GM12878 (cell line): Measurements from ENCODE around the gene PABPN1. TPM values are rescaled to one million over a fixed set of nuclear protein-coding genes. Genes with fewer than 3 reads are reported as not detected.

Experiments used
- ATAC-seq: fragments of 200-7000 bp; cut with Tn5 transposase; 3 replicates; pipeline ENCODE4 v1.9.1; 2020; ENCODE audit warnings: mild to moderate bottlenecking, moderate library complexity
- BruUV-seq: library from RNA; stranded (reverse); fragments of 400-500 nt; replicated peaks from 2 replicates; lab custom pipeline; 2021; lab: Mats Ljungman, UMichigan
- CTCF ChIA-PET: fragments of 300-600 bp; sonication (Branson Sonifier 250); formaldehyde crosslinking; extraction: SDS; loops from one replicate; lab custom pipeline; 2021; ENCODE audit warnings: inconsistent platforms; lab: Yijun Ruan, JAX
- POLR2A ChIA-PET: fragments of 350-600 bp; formaldehyde crosslinking; extraction: SDS; loops from one replicate; lab custom pipeline; 2021; ENCODE audit warnings: inconsistent platforms; lab: Charles Lee
- RAD21 ChIA-PET: fragments of 300-600 bp; sonication (Branson Sonifier 250); formaldehyde crosslinking; loops from one replicate; lab custom pipeline; 2023; ENCODE audit warnings: antibody characterized with exemption; ENCODE audit not compliant: unreplicated experiment; lab: Charles Lee
- SMC1A ChIA-PET: fragments of 300-600 bp; sonication (Branson Sonifier 250); formaldehyde crosslinking; loops from one replicate; lab custom pipeline; 2023; ENCODE audit not compliant: unreplicated experiment, uncharacterized antibody; lab: Charles Lee
- DNase-seq: peaks from one replicate; pipeline ENCODE4 v3.0.0-alpha.2; 2011; ENCODE audit warnings: low read depth, low spot score
- FAIRE-seq: peaks from 3 replicates; lab custom pipeline; 2011; peaks lifted over from hg19 to GRCh38; lab: Jason Lieb, UNC
- H2AFZ ChIP-seq: 2 replicates; pipeline ENCODE4 v1.6.0; 2011; ENCODE audit warnings: low read depth, low read length, control low read depth; ENCODE audit not compliant: control insufficient read depth
- H3K27ac ChIP-seq: 2 replicates; pipeline ENCODE4 v1.5.1; 2011; ENCODE audit warnings: control low read depth; ENCODE audit not compliant: control insufficient read depth, insufficient read depth
- H3K27me3 ChIP-seq, 2 experiments: replicated peaks in 1 of 2; 2 replicates each; pipeline versions ENCODE4 v1.6.0 to v1.6.1; 2011; ENCODE audit warnings: low read length in 1 of 2; ENCODE audit not compliant: control insufficient read depth in 2 of 2, insufficient read depth in 2 of 2
- H3K36me3 ChIP-seq, 2 experiments: 2 replicates each; pipeline ENCODE4 v1.5.1; 2011; ENCODE audit warnings: low read length in 1 of 2; ENCODE audit not compliant: control insufficient read depth in 2 of 2, insufficient read depth in 2 of 2
- H3K4me1 ChIP-seq: 2 replicates; pipeline ENCODE4 v1.6.1; 2011; ENCODE audit warnings: mild to moderate bottlenecking, low read length, moderate library complexity, mixed read lengths; ENCODE audit not compliant: control insufficient read depth, insufficient read depth
- H3K4me2 ChIP-seq: 2 replicates; pipeline ENCODE4 v1.6.0; 2011; ENCODE audit warnings: control low read depth; ENCODE audit not compliant: control insufficient read depth, insufficient read depth
- H3K4me3 ChIP-seq: fragments of 200-600 bp; sonication (generic); 2 replicates; pipeline ENCODE4 v1.5.1; 2016
- H3K79me2 ChIP-seq: 2 replicates; pipeline ENCODE4 v1.6.0; 2011; ENCODE audit warnings: low read length; ENCODE audit not compliant: control insufficient read depth, insufficient read depth
- H3K9ac ChIP-seq: 2 replicates; pipeline ENCODE4 v1.8.0; 2011; ENCODE audit warnings: low read length, control low read depth, mixed read lengths; ENCODE audit not compliant: control insufficient read depth, insufficient read depth
- H3K9me3 ChIP-seq: replicated peaks from 3 replicates; pipeline ENCODE4 v1.5.1; 2011; ENCODE audit warnings: mild to moderate bottlenecking, low read length; ENCODE audit not compliant: control insufficient read depth, insufficient read depth
- H4K20me1 ChIP-seq: 2 replicates; pipeline ENCODE4 v1.6.0; 2011; ENCODE audit not compliant: control insufficient read depth, insufficient read depth
- ATF7 ChIP-seq: fragments of 450-650 bp; IDR thresholded peaks from 2 replicates; pipeline ENCODE4 v1.6.1; 2016; ENCODE audit warnings: low read depth, mild to moderate bottlenecking
- GATAD2B ChIP-seq: fragments of 450-650 bp; conservative IDR thresholded peaks from 2 replicates; pipeline ENCODE4 v1.6.1; 2017; ENCODE audit warnings: low read depth, mild to moderate bottlenecking, moderate library complexity
- POLR2AphosphoS2 ChIP-seq: IDR thresholded peaks from 2 replicates; pipeline ENCODE4 v1.6.1; 2011; ENCODE audit warnings: low read depth, mild to moderate bottlenecking, low read length, improper control_type of control experiment, moderate library complexity
- STAT3 ChIP-seq: IDR thresholded peaks from 2 replicates; pipeline ENCODE4 v1.6.1; 2011; ENCODE audit warnings: low read depth, low read length, improper control_type of control experiment
- ZNF274 ChIP-seq: IDR thresholded peaks from one replicate; pipeline ENCODE4 v1.8.0; 2011; ENCODE audit not compliant: insufficient read length, insufficient read depth
- ZNF384 ChIP-seq: IDR thresholded peaks from 2 replicates; pipeline ENCODE4 v1.6.1; 2012; ENCODE audit warnings: low read depth, mild to moderate bottlenecking, low read length, improper control_type of control experiment, borderline replicate concordance
- WGBS: methylation state at CpG from one replicate; pipeline ENCODE4 v1.1.6; 2016; ENCODE audit warnings: low lambda C conversion rate; ENCODE audit not compliant: insufficient replicate concordance, insufficient coverage; ENCODE audit errors: missing lambda C conversion rate; 5-methylcytosine and 5-hydroxymethylcytosine counted together
- in situ Hi-C: fragments of 300-500 bp; cut with MboI; formaldehyde crosslinking; loops from 9 replicates; pipeline ENCODE4 v1.14.3; 2018; ENCODE audit warnings: mixed read lengths
- intact Hi-C: fragments of 100-400 bp; cut with micrococcal nuclease; formaldehyde crosslinking; loops from one replicate; pipeline ENCODE4 v1.14.2; 2022; ENCODE audit not compliant: unreplicated experiment
- polyA plus RNA-seq, 11 experiments: library from polyadenylated mRNA; depleted of rRNA in 4 of 11; unstranded in 6 of 11; stranded (reverse) in 5 of 11; fragments of >200 nt; fragmentation: Nextera tagmentation in 4 of 11; fragmentation: Illumina TruSeq in 1 of 11; extraction: Ambion mirVana in 4 of 11; extraction: Trizol in 1 of 11; gene quantifications; 1 replicate in 1 of 11; 2 replicates in 10 of 11; pipeline versions ENCODE4 v1.2.1 to v1.2.3, GENCODE V29; 2011 to 2016; ENCODE audit warnings: inconsistent platforms in 2 of 11, missing spikeins in 2 of 11, low read depth in 1 of 11
- total RNA-seq, 4 experiments: library from RNA; depleted of rRNA in 3 of 4; stranded (reverse); fragments of >200 nt in 3 of 4; fragmentation: Illumina TruSeq in 1 of 4; extraction: Trizol in 1 of 4; gene quantifications; 2 replicates each; pipeline versions ENCODE4 v1.2.1 to v1.2.3, GENCODE V29; 2013 to 2021
- TF ChIP-seq, protein P1 (sequence below): IDR thresholded peaks from 2 replicates; pipeline ENCODE4 v1.6.1; 2012; ENCODE audit warnings: low read depth, low read length, improper control_type of control experiment
- TF ChIP-seq, protein P2 (sequence below): fragments of 450-650 bp; formaldehyde crosslinking; IDR thresholded peaks from 2 replicates; pipeline ENCODE4 v1.4.0; 2022; ENCODE audit warnings: mild to moderate bottlenecking, moderate library complexity

PABPN1 gene
- total and polyA plus RNA-seq, 10 of the 15 experiments (the other 5 are each of a cell fraction or from before 2014, with no cell fraction given) = 31.3 to 248 (median 103) TPM

DNA sequence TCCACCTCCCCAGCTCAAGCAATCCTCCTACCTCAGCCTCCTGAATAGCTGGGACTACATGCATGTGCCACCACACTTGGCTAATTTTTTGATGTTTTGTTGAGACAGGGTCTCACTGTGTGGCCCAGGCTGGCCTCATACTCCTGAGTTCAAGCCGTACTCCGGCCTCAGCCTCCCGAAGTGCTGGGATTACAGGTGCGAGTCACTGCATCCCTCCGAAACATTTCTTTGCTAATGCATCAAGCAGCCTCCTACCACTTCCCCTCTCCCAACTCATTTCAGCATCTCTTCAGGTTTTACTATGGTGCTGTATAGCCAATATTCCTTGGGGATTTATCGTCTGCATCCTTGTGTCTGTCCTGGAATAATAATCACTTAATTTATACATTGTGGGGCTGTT, 33.7 kb downstream of the PABPN1 start:
- SMC1A ChIA-PET = no interaction called here
- no peak overlapping the region for H3K4me2 ChIP-seq
- TF ChIP-seq STAT3 (no peak), ZNF274 (no peak)
- TF ChIP-seq, protein P1, sequence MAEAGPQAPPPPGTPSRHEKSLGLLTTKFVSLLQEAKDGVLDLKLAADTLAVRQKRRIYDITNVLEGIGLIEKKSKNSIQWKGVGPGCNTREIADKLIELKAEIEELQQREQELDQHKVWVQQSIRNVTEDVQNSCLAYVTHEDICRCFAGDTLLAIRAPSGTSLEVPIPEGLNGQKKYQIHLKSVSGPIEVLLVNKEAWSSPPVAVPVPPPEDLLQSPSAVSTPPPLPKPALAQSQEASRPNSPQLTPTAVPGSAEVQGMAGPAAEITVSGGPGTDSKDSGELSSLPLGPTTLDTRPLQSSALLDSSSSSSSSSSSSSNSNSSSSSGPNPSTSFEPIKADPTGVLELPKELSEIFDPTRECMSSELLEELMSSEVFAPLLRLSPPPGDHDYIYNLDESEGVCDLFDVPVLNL = no peak
- TF ChIP-seq, all 136 proteins: peak for 0
- H3K79me2 ChIP-seq = no peaks in the 10 kb centered on the region
- no peak for DNase-seq
- no peak overlapping the region for H3K9ac ChIP-seq
- no peak overlapping the region for H3K4me3 ChIP-seq
- no TSS peak for BruUV-seq
- H3K27me3 ChIP-seq = peaks cover 7 to 11% of the 10 kb centered on the region in 2 experiments
- ATAC-seq = no peak
- POLR2A ChIA-PET = no interaction called here
- FAIRE-seq = no peak
- in situ Hi-C loops (no loop called here), intact Hi-C loops (no loop called here)
- no peak overlapping the region for H3K27ac ChIP-seq
- H3K4me1 ChIP-seq = no peaks in the 10 kb centered on the region
- H3K36me3 ChIP-seq = no peaks in the 10 kb centered on the region
- 59% methylated on average over 6 of the region's 6 CpGs for WGBS
- no peak overlapping the region for H2AFZ ChIP-seq
- no peaks in the 10 kb centered on the region for H4K20me1 ChIP-seq
- no peaks in the 10 kb centered on the region for H3K9me3 ChIP-seq
- RAD21 ChIA-PET = no interaction called here
- CTCF ChIA-PET = no interaction called here

DNA sequence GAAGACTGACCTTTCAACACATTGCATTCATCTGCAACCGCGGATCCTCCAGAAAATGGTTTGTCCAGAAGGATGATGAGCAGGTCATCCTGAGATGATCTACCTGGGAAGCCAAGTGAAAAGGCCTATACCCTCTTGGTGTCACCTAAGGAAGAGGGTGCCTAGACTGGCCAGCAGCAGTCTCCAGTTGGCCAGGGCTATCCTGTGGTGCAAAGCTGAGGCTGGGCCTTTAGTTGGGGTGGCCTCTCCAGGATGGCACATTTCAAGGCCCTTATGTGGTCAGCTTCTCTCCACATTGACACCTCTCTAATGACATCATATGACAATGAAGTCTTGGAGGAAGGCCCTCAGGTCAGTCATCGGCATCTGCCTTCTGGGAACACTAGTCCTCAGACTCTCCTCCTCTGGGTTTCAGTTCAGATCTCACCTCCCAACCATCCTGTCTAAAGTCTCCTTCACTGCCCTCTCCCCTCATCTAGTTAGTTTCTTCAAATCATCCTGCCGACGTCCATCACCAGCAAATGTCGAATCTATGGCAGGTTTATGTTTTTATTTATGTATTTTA, 34.7 kb downstream of the PABPN1 start:
- Histone ChIP-seq H3K79me2 (no peaks in the 10 kb centered on the region), H3K9me3 (no peaks in the 10 kb centered on the region), H4K20me1 (no peaks in the 10 kb centered on the region), H2AFZ (no peak overlapping the region), H3K4me3 (no peak overlapping the region), H3K27ac (no peak overlapping the region), H3K27me3 (peaks cover 7 to 11% of the 10 kb centered on the region in 2 experiments), H3K4me1 (no peaks in the 10 kb centered on the region), H3K9ac (no peak overlapping the region), H3K4me2 (no peak overlapping the region), H3K36me3 (no peaks in the 10 kb centered on the region)
- no peak for FAIRE-seq
- no peak for ATAC-seq
- WGBS = 54% methylated on average over 6 of the region's 6 CpGs
- in situ Hi-C loops = no loop called here
- TF ChIP-seq, protein P2, sequence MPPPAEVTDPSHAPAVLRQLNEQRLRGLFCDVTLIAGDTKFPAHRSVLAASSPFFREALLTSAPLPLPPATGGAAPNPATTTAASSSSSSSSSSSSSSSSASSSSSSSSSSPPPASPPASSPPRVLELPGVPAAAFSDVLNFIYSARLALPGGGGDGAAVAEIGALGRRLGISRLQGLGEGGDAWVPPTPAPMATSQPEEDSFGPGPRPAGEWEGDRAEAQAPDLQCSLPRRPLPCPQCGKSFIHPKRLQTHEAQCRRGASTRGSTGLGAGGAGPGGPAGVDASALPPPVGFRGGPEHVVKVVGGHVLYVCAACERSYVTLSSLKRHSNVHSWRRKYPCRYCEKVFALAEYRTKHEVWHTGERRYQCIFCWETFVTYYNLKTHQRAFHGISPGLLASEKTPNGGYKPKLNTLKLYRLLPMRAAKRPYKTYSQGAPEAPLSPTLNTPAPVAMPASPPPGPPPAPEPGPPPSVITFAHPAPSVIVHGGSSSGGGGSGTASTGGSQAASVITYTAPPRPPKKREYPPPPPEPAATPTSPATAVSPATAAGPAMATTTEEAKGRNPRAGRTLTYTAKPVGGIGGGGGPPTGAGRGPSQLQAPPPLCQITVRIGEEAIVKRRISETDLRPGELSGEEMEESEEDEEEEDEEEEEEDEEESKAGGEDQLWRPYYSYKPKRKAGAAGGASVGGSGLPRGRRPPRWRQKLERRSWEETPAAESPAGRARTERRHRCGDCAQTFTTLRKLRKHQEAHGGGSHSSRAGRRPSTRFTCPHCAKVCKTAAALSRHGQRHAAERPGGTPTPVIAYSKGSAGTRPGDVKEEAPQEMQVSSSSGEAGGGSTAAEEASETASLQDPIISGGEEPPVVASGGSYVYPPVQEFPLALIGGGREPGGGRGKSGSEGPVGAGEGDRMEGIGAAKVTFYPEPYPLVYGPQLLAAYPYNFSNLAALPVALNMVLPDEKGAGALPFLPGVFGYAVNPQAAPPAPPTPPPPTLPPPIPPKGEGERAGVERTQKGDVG (CRISPR knock-in tag) = no peak
- TF ChIP-seq ZNF384 (no peak), GATAD2B (no peak), ATF7 (no peak), POLR2AphosphoS2 (no peak)
- ChIA-PET SMC1A (no interaction called here), POLR2A (no interaction called here), CTCF (no interaction called here), RAD21 (no interaction called here)
- no peak for DNase-seq
- no TSS peak for BruUV-seq
- intact Hi-C loops = no loop called here
